Measurements from ENCODE around the gene APP.
A peak's percentile ranks its signal among the peaks of the same experiment; 100 is the strongest.

Gene APP

DNA sequence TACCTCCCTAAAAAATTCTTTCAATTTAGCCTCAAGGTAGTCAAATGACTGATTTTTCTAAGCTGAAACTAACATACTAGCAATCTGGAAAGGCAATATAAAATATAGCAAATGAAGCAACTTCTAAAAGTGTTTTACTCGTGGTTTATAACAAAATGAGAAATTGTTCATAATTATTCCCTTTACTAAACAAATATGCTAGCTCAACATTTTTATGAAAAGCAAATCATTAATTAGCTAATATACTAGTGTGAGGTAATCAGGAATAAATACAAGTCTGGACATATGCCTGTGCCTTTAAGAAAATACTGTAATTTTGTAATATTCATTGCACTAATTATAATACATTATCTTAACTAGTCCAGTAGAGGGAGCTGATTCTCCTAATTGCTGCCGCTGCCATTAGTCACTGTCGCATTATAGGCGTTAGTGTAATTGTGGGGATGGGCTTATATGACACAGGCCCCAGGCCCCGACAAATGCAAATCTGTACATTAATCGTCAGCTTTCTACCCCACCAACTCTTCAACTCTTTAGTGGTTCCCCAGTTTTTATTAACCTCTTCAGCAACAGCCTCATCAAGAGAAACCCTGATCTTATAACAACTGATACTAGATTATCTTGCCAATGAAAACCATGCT is 274.9 kb downstream of the APP start:
- H3F3A ChIP-seq (ENCODE audit: low read depth): no peaks in the 10 kb centered on the region
- no peak overlapping the region for H3K4me2 ChIP-seq (ENCODE audit: low read depth, low read length, poor library complexity, severe bottlenecking)
- no peak overlapping the region for H3K9ac ChIP-seq (ENCODE audit: low read depth, low read length, poor library complexity, severe bottlenecking)
- H3K79me2 ChIP-seq (ENCODE audit: insufficient read depth, low read length): no peaks in the 10 kb centered on the region
- no peaks in the 10 kb centered on the region for H4K20me1 ChIP-seq (ENCODE audit: insufficient read depth, low read length, poor library complexity, severe bottlenecking)
- no peak overlapping the region for H2AFZ ChIP-seq (ENCODE audit: low read length)
- H3K9me2 ChIP-seq (replicated peaks; ENCODE audit: low read depth, low read length): no peaks in the 10 kb centered on the region
- H3K36me3 ChIP-seq (ENCODE audit: insufficient read depth, low read length): no peaks in the 10 kb centered on the region
- H3K4me3 ChIP-seq (ENCODE audit: low read length, poor library complexity, severe bottlenecking): no peak overlapping the region
- H3K4me1 ChIP-seq (ENCODE audit: insufficient read depth, low read length, poor library complexity, severe bottlenecking): no peaks in the 10 kb centered on the region
- no peaks in the 10 kb centered on the region for H3K27me3 ChIP-seq (ENCODE audit: insufficient read depth, low read length, poor library complexity, severe bottlenecking)
- no peaks in the 10 kb centered on the region for H3K9me3 ChIP-seq (ENCODE audit: insufficient read depth, low read depth, low read length)
- TF ChIP-seq CTCF (conservative IDR thresholded peaks at IDR 0.05; ENCODE audit: low read length): peak; percentile 53
- no peak for TF ChIP-seq EZH2phosphoT487 (IDR thresholded peaks at IDR 0.05; ENCODE audit: borderline replicate concordance)

- H3K27me3 ChIP-seq (ENCODE audit: insufficient read depth, low read length, poor library complexity, severe bottlenecking): no peaks in the 10 kb centered on the region
- H3K36me3 ChIP-seq (ENCODE audit: insufficient read depth, low read length): no peaks in the 10 kb centered on the region
- TF ChIP-seq CTCF (conservative IDR thresholded peaks at IDR 0.05; ENCODE audit: low read length) (no peak), EZH2phosphoT487 (IDR thresholded peaks at IDR 0.05; ENCODE audit: borderline replicate concordance) (no peak)
- no peak overlapping the region for H3K4me3 ChIP-seq (ENCODE audit: low read length, poor library complexity, severe bottlenecking)
- no peaks in the 10 kb centered on the region for H3K9me2 ChIP-seq (replicated peaks; ENCODE audit: low read depth, low read length)
- H2AFZ ChIP-seq (ENCODE audit: low read length): no peak overlapping the region
- no peaks in the 10 kb centered on the region for H3F3A ChIP-seq (ENCODE audit: low read depth)
- no peaks in the 10 kb centered on the region for H4K20me1 ChIP-seq (ENCODE audit: insufficient read depth, low read length, poor library complexity, severe bottlenecking)
- no peaks in the 10 kb centered on the region for H3K9me3 ChIP-seq (ENCODE audit: insufficient read depth, low read depth, low read length)
- no peak overlapping the region for H3K9ac ChIP-seq (ENCODE audit: low read depth, low read length, poor library complexity, severe bottlenecking)
- no peaks in the 10 kb centered on the region for H3K4me1 ChIP-seq (ENCODE audit: insufficient read depth, low read length, poor library complexity, severe bottlenecking)
- H3K79me2 ChIP-seq (ENCODE audit: insufficient read depth, low read length): no peaks in the 10 kb centered on the region
- H3K4me2 ChIP-seq (ENCODE audit: low read depth, low read length, poor library complexity, severe bottlenecking): no peak overlapping the region
These were observed 277.4 kb downstream of the APP start for GRCh38 chr21:25893191-25893590.

DNA sequence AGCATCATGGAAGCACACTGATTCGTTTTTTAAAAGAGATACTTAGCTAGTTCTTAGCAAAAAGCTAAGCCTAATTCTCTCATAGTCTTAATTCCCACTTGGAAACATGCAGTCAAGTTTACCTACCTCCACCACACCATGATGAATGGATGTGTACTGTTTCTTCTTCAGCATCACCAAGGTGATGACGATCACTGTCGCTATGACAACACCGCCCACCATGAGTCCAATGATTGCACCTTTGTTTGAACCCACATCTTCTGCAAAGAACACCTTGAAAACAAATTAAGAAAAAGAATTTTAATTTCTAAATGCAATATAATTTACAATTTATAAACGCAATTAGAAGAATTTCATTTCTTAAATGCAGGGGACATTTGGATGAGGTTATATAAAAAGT is 279.0 kb downstream of the APP start:
- Histone ChIP-seq H3F3A (ENCODE audit: low read depth) (no peaks in the 10 kb centered on the region), H3K9ac (ENCODE audit: low read depth, low read length, poor library complexity, severe bottlenecking) (no peak overlapping the region), H3K79me2 (ENCODE audit: insufficient read depth, low read length) (no peaks in the 10 kb centered on the region), H3K27me3 (ENCODE audit: insufficient read depth, low read length, poor library complexity, severe bottlenecking) (no peaks in the 10 kb centered on the region), H3K36me3 (ENCODE audit: insufficient read depth, low read length) (no peaks in the 10 kb centered on the region), H3K4me2 (ENCODE audit: low read depth, low read length, poor library complexity, severe bottlenecking) (no peak overlapping the region), H3K4me3 (ENCODE audit: low read length, poor library complexity, severe bottlenecking) (no peak overlapping the region), H4K20me1 (ENCODE audit: insufficient read depth, low read length, poor library complexity, severe bottlenecking) (no peaks in the 10 kb centered on the region), H3K4me1 (ENCODE audit: insufficient read depth, low read length, poor library complexity, severe bottlenecking) (no peaks in the 10 kb centered on the region), H2AFZ (ENCODE audit: low read length) (no peak overlapping the region), H3K9me3 (ENCODE audit: insufficient read depth, low read depth, low read length) (no peaks in the 10 kb centered on the region), H3K9me2 (replicated peaks; ENCODE audit: low read depth, low read length) (no peaks in the 10 kb centered on the region)
- TF ChIP-seq EZH2phosphoT487 (IDR thresholded peaks at IDR 0.05; ENCODE audit: borderline replicate concordance): no peak
- no peak for TF ChIP-seq CTCF (conservative IDR thresholded peaks at IDR 0.05; ENCODE audit: low read length)

Data from Loucy (cell line).